ENCODE data around the gene GYG2.

GYG2 gene

GRCh38 chrX:2812161-2812907 is 16.4 kb upstream of the GYG2 start:
- DNase-seq (ENCODE audit: low read depth in 1 of 2, low spot score in 1 of 2), result peak; percentile 1 to 15

DNA sequence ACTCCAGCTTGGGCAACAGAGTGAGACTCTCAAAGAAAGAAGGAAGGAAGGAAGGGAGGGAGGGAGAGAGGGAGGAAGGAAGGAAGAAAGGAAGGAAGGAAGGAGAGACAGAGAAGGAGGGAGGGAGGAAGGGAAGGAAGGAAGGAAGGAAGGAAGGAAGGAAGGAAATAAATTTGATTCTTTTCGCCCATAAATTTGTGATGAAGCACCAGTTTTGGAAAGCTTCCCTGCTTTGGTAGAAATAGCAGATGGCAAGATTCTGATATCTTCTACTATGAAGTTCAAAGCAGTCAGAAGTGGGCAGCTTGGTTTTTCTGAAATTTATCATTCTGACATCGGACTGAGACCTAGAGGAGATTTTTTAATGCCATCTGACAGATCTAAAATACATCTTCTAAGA is 11.7 kb upstream of the GYG2 start:
- DNase-seq (ENCODE audit: low read depth in 1 of 2, low spot score in 1 of 2), result no peak

- no peak for DNase-seq (ENCODE audit: low read depth in 1 of 2, low spot score in 1 of 2)
Measured at GRCh38 chrX:2819345-2820135, 9.2 kb upstream of the GYG2 start.

DNA sequence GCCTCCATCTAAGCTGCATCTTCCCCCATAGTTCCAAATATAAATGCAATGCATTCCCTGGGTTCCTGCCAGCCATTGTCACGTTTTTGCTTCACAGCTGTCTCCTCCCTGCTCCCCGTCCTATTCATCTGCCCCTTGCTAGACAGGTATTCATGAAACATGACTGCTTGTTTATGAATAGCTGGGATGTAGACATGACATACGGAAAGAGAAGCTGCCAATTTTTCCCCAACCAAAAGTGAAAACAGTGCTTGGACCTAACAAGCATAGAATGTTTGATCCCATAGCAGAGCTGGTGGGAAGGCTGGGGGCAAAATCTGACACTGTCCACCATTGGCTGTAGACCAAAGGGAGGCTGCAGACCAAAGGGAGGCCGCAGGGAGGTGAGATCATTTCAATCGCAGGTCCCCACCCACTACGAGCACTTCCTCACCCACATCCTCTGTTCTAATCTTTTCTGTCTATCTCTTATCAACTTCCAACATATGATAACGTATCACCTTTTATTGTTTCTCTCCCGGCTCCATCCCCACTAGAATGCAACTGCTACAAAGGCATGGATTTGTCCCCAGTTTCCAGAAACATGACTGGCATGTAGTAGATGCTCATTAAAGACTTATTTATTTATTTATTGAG is 8.5 kb upstream of the GYG2 start:
- DNase-seq (ENCODE audit: low read depth in 1 of 2, low spot score in 1 of 2), result no peak

- no peak for DNase-seq (ENCODE audit: low read depth in 1 of 2, low spot score in 1 of 2)
Measured at GRCh38 chrX:2823795-2824386, 4.8 kb upstream of the GYG2 start.

DNA sequence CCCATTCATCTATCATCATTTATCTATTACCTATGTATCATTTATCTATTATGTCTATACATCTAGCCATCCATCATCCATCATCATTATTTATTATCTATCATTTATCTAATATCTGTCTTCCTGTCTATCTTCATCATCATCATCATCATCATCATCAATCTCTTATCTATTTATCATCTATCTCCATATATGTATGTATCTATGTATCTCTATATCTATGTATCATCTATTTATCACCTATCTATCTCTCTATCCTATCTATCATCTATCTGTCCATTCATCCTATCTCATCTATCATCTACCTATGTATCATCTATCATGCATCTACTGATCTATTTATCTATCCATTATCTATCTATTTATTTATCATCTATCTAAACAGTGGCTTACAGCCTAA is 3.8 kb upstream of the GYG2 start:
- no peak for DNase-seq (ENCODE audit: low read depth in 1 of 2, low spot score in 1 of 2)

DNA sequence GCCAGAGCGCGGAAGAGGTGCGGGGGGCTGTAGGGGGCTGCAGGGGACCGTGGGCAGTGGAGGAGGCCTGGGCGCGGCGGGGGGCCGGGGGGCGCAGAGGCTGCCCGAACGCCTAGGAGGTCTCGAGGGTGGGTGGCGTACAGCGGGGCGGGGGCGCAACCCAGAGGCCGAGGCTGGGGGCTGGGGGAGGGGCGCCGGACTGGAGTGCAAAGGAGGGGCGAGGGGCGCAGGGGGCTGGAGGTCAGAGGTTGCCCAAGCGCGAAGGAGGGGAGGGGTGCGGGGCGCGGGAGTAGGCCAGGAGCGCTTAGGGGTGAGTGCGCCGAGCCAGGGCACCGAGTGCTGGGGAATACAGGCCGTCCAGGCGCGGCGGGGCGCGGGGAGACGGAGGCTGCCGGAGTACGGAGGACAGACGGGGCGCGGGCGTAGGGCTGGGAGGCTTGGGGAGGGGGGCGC is 255 bp downstream of the GYG2 start:
- no peak for DNase-seq (ENCODE audit: low read depth in 1 of 2, low spot score in 1 of 2)

DNA sequence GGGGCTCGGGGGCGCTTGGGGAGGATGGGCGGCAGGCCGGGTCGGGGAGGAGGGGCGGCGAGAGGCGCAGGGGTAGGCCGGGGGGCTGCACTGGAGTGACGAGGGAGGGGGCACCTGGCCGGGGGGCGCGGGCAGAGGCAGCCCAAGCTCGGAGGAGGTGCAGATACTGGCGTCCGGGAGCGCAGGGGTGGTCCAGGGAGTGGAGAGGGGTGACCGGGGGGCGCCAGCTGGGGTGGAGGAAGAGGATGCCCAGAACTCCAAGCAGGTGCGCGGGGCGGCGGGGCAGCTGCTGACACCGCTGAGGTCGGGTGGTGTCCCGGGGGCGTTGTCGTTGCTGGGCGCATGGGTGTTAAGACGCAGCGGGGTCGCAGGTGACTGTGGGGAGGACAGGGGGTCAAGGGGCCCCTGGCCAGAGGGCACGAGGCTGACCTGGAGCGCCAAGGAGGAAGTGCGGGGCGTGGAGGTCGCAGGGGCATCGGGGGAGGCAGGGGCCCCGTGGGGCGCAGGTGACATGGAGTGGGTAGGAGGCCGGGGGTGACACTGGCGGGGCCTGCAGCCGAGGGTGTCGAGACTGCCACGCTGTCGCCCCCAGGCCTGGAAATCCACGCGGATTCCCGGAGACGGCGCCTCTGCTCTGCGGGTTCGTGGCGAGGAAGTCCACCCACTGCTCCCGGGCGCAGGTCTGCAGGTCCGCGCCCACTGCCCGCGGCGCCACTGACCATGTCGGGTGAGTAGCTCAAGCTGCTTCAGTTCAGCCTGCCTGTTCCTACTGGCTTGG is 928 bp downstream of the GYG2 start:
- no peak for DNase-seq (ENCODE audit: low read depth in 1 of 2, low spot score in 1 of 2)

- no peak for DNase-seq (ENCODE audit: low read depth in 1 of 2, low spot score in 1 of 2)
Measured at GRCh38 chrX:2831471-2832228, 2.9 kb downstream of the GYG2 start.

GRCh38 chrX:2837961-2838360 is 9.2 kb downstream of the GYG2 start:
- no peak for DNase-seq (ENCODE audit: low read depth in 1 of 2, low spot score in 1 of 2)

DNA sequence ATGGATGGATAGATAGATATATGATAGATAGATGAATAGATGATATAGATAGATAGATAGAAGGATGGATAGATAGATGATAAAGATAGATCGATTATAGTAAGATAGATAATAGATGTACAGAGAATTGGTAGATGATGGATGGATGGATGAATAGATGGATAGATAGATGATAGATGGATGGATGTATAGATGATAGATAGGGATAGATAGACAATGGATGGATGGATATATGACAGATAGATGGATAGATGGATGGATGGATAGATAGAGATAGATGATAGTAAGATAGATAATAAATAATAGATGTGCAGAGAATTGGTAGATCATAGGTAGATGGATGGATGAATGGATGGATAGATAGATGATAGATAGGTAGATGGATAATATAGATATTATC is 12.2 kb downstream of the GYG2 start:
- no peak for DNase-seq (ENCODE audit: low read depth in 1 of 2, low spot score in 1 of 2)

GRCh38 chrX:2841537-2841936 is 12.8 kb downstream of the GYG2 start:
- no peak for DNase-seq (ENCODE audit: low read depth in 1 of 2, low spot score in 1 of 2)

DNA sequence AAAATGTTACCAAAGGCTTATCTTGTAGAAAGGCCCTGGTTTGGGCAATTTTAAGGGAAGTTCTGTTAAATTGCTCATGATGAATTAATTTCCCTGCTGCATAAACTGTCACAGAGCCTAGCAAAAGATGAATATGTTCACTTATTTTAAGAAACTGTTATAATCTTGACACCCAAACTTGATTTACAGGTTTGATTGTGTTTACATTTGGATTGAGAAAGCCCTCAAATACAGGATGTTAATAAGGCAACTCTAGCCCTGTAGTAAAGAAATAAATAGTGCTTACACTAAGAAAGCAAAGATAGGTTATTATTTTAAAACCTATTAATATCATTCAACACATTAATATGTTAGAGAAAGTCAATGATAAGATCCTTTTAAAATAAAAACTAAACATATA is 18.3 kb downstream of the GYG2 start:
- DNase-seq (ENCODE audit: low read depth in 1 of 2, low spot score in 1 of 2), result no peak

GRCh38 chrX:2848871-2849301 is 20.2 kb downstream of the GYG2 start:
- no peak for DNase-seq (ENCODE audit: low read depth in 1 of 2, low spot score in 1 of 2)

DNA sequence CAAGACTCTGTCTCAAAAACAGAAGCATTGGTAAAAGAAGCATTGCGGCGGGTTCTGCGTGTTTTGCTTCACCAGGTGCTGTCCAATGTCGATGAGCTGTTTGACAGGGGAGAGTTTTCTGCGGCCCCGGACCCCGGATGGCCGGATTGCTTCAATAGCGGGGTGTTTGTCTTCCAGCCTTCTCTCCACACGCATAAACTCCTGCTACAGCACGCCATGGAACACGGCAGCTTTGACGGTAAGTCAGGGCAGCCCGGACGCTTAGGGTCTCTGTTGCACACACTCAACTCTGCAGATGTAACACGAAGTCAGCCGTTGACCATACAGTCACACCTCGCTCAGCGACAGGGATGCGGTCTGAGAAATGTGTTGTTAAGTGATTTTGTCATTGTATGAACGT is 26.2 kb downstream of the GYG2 start:
- DNase-seq (ENCODE audit: low read depth in 1 of 2, low spot score in 1 of 2), result no peak

DNA sequence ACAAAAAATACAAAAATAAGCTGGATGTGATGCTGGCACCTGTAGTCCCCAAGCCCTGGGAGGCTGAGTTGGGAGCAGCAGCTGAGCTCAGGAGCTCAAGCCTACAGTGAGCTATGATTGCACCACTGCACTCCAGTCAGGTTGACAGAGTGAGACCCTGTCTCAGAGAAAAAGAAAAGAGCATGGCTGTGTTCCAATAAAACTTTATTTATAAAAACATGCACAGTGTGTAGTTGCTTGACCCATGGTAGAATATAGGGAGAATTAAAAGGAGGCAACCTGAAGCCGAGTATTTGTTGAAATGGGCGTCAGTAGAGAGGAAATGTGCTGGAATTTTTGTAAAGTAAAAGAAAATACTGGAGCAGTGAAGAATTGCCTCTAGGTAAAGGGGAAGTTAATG is 27.0 kb downstream of the GYG2 start:
- DNase-seq (ENCODE audit: low read depth in 1 of 2, low spot score in 1 of 2), result no peak

GRCh38 chrX:2857566-2857965 is 28.8 kb downstream of the GYG2 start:
- DNase-seq (ENCODE audit: low read depth in 1 of 2, low spot score in 1 of 2), result no peak

GRCh38 chrX:2859197-2859797 is 30.6 kb downstream of the GYG2 start:
- DNase-seq (ENCODE audit: low read depth in 1 of 2, low spot score in 1 of 2), result no peak

DNA sequence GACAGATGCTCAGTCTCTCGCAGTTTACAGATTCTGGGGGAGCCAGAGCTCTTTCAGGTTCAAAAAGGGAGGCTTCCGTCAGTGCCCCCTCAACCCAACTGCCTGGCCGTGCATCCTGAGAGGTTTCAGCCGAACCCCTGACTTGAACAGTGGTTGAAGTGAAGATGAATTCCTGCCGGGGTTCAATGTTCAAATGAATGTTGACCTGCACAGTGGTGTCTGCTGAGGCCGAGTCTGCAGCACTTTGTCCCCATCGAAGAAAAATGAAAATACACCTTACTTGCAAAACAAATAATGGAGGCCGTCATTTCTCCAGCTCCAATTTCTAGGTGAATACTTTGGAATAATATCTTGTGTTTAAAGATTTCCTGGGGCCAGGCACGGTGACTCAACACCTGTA is 33.7 kb downstream of the GYG2 start:
- DNase-seq (ENCODE audit: low read depth in 1 of 2, low spot score in 1 of 2), result no peak

GRCh38 chrX:2863646-2864045 is 34.9 kb downstream of the GYG2 start:
- no peak for DNase-seq (ENCODE audit: low read depth in 1 of 2, low spot score in 1 of 2)

Data from activated CD4-positive, alpha-beta T cell treated with anti-CD3 and anti-CD28 coated beads, Interleukin-2, amount 50 U/mL, for 24 hours (primary cell).